ENCODE measurements around the gene SWAP70.

SWAP70 gene

GRCh38 chr11:9760193-9760575, 96.3 kb downstream of the SWAP70 start:
- WGBS, 2 experiments (ENCODE audit: insufficient coverage in 2 of 2): 89 to 93% methylated on average over 3 of the region's 3 CpGs
- Histone ChIP-seq H3K4me3 (ENCODE audit: extremely low read depth, insufficient read depth, low read length, poor library complexity, severe bottlenecking) (no peak overlapping the region), H3K27ac (ENCODE audit: low read depth, low read length, severe bottlenecking) (no peak overlapping the region), H3K4me1 (ENCODE audit: control insufficient read depth, insufficient read depth, low read length, poor library complexity, severe bottlenecking) (peaks cover 38% of the 10 kb centered on the region), H3K36me3 (ENCODE audit: control insufficient read depth, insufficient read depth, low read length) (no peaks in the 10 kb centered on the region), H3K9me3 (ENCODE audit: control insufficient read depth, low read length) (no peaks in the 10 kb centered on the region)

- no peak overlapping the region for H3K27ac ChIP-seq (ENCODE audit: low read depth, low read length, severe bottlenecking)
- no peak overlapping the region for H3K4me3 ChIP-seq (ENCODE audit: extremely low read depth, insufficient read depth, low read length, poor library complexity, severe bottlenecking)
- H3K9me3 ChIP-seq (ENCODE audit: control insufficient read depth, low read length): no peaks in the 10 kb centered on the region
- peaks cover 43% of the 10 kb centered on the region for H3K4me1 ChIP-seq (ENCODE audit: control insufficient read depth, insufficient read depth, low read length, poor library complexity, severe bottlenecking)
- no peaks in the 10 kb centered on the region for H3K36me3 ChIP-seq (ENCODE audit: control insufficient read depth, insufficient read depth, low read length)
- WGBS, 2 experiments (ENCODE audit: insufficient coverage in 2 of 2): 81 to 87% methylated on average over 5 to 6 of the region's 6 CpGs
Observed at GRCh38 chr11:9761441-9761945, 97.6 kb downstream of the SWAP70 start.

- Histone ChIP-seq H3K9me3 (ENCODE audit: control insufficient read depth, low read length) (no peaks in the 10 kb centered on the region), H3K4me3 (ENCODE audit: extremely low read depth, insufficient read depth, low read length, poor library complexity, severe bottlenecking) (no peak overlapping the region), H3K36me3 (ENCODE audit: control insufficient read depth, insufficient read depth, low read length) (no peaks in the 10 kb centered on the region), H3K27ac (ENCODE audit: low read depth, low read length, severe bottlenecking) (no peak overlapping the region), H3K4me1 (ENCODE audit: control insufficient read depth, insufficient read depth, low read length, poor library complexity, severe bottlenecking) (peaks cover 44% of the 10 kb centered on the region)
- WGBS, 2 experiments (ENCODE audit: insufficient coverage in 2 of 2): 97 to 100% methylated on average over 2 to 3 of the region's 4 CpGs
Observed at GRCh38 chr11:9762531-9762930, 98.7 kb downstream of the SWAP70 start.

GRCh38 chr11:9763301-9763700, 99.4 kb downstream of the SWAP70 start:
- WGBS, 2 experiments (ENCODE audit: insufficient coverage in 2 of 2): 100% methylated on average over 1 of the region's 1 CpG

GRCh38 chr11:9765320-9766101, 101.6 kb downstream of the SWAP70 start:
- H3K4me1 ChIP-seq (ENCODE audit: control insufficient read depth, insufficient read depth, low read length, poor library complexity, severe bottlenecking): peaks cover 26% of the 10 kb centered on the region
- H3K27ac ChIP-seq (ENCODE audit: low read depth, low read length, severe bottlenecking): peak overlapping the region; percentile 77
- H3K9me3 ChIP-seq (ENCODE audit: control insufficient read depth, low read length): no peaks in the 10 kb centered on the region
- no peaks in the 10 kb centered on the region for H3K36me3 ChIP-seq (ENCODE audit: control insufficient read depth, insufficient read depth, low read length)
- H3K4me3 ChIP-seq (ENCODE audit: extremely low read depth, insufficient read depth, low read length, poor library complexity, severe bottlenecking): no peak overlapping the region
- WGBS, 2 experiments (ENCODE audit: insufficient coverage in 2 of 2): 43 to 52% methylated on average over 3 of the region's 5 CpGs

More at GRCh38 chr11:9763301-9763700, 99.4 kb downstream of the SWAP70 start:
- Histone ChIP-seq H3K4me1 (ENCODE audit: control insufficient read depth, insufficient read depth, low read length, poor library complexity, severe bottlenecking) (peaks cover 41% of the 10 kb centered on the region), H3K9me3 (ENCODE audit: control insufficient read depth, low read length) (no peaks in the 10 kb centered on the region), H3K4me3 (ENCODE audit: extremely low read depth, insufficient read depth, low read length, poor library complexity, severe bottlenecking) (no peak overlapping the region), H3K36me3 (ENCODE audit: control insufficient read depth, insufficient read depth, low read length) (no peaks in the 10 kb centered on the region), H3K27ac (ENCODE audit: low read depth, low read length, severe bottlenecking) (no peak overlapping the region)

- 93 to 100% methylated on average over 4 of the region's 4 CpGs for WGBS, 2 experiments (ENCODE audit: insufficient coverage in 2 of 2)
- Histone ChIP-seq H3K4me1 (ENCODE audit: control insufficient read depth, insufficient read depth, low read length, poor library complexity, severe bottlenecking) (peaks cover 25% of the 10 kb centered on the region), H3K27ac (ENCODE audit: low read depth, low read length, severe bottlenecking) (no peak overlapping the region), H3K9me3 (ENCODE audit: control insufficient read depth, low read length) (no peaks in the 10 kb centered on the region), H3K36me3 (ENCODE audit: control insufficient read depth, insufficient read depth, low read length) (no peaks in the 10 kb centered on the region), H3K4me3 (ENCODE audit: extremely low read depth, insufficient read depth, low read length, poor library complexity, severe bottlenecking) (no peak overlapping the region)
Observed at GRCh38 chr11:9769621-9770020, 105.7 kb downstream of the SWAP70 start.

GRCh38 chr11:9771071-9771511, 107.2 kb downstream of the SWAP70 start:
- no peaks in the 10 kb centered on the region for H3K9me3 ChIP-seq (ENCODE audit: control insufficient read depth, low read length)
- no peaks in the 10 kb centered on the region for H3K36me3 ChIP-seq (ENCODE audit: control insufficient read depth, insufficient read depth, low read length)
- H3K27ac ChIP-seq (ENCODE audit: low read depth, low read length, severe bottlenecking): no peak overlapping the region
- H3K4me3 ChIP-seq (ENCODE audit: extremely low read depth, insufficient read depth, low read length, poor library complexity, severe bottlenecking): no peak overlapping the region
- peaks cover 23% of the 10 kb centered on the region for H3K4me1 ChIP-seq (ENCODE audit: control insufficient read depth, insufficient read depth, low read length, poor library complexity, severe bottlenecking)
- no CpG with 5 or more reads among the region's 1 CpG for WGBS, 2 experiments (ENCODE audit: insufficient coverage in 2 of 2)

GRCh38 chr11:9772218-9772617, 108.3 kb downstream of the SWAP70 start:
- no peak overlapping the region for H3K27ac ChIP-seq (ENCODE audit: low read depth, low read length, severe bottlenecking)
- 91 to 92% methylated on average over 3 to 4 of the region's 4 CpGs for WGBS, 2 experiments (ENCODE audit: insufficient coverage in 2 of 2)
- no peak overlapping the region for H3K4me3 ChIP-seq (ENCODE audit: extremely low read depth, insufficient read depth, low read length, poor library complexity, severe bottlenecking)
- peaks cover 24% of the 10 kb centered on the region for H3K4me1 ChIP-seq (ENCODE audit: control insufficient read depth, insufficient read depth, low read length, poor library complexity, severe bottlenecking)
- no peaks in the 10 kb centered on the region for H3K9me3 ChIP-seq (ENCODE audit: control insufficient read depth, low read length)
- H3K36me3 ChIP-seq (ENCODE audit: control insufficient read depth, insufficient read depth, low read length): peaks cover 3% of the 10 kb centered on the region

GRCh38 chr11:9773524-9773923, 109.6 kb downstream of the SWAP70 start:
- Histone ChIP-seq H3K4me1 (ENCODE audit: control insufficient read depth, insufficient read depth, low read length, poor library complexity, severe bottlenecking) (peaks cover 25% of the 10 kb centered on the region), H3K4me3 (ENCODE audit: extremely low read depth, insufficient read depth, low read length, poor library complexity, severe bottlenecking) (no peak overlapping the region), H3K36me3 (ENCODE audit: control insufficient read depth, insufficient read depth, low read length) (peaks cover 12% of the 10 kb centered on the region), H3K9me3 (ENCODE audit: control insufficient read depth, low read length) (no peaks in the 10 kb centered on the region), H3K27ac (ENCODE audit: low read depth, low read length, severe bottlenecking) (no peak overlapping the region)
- WGBS, 2 experiments (ENCODE audit: insufficient coverage in 2 of 2): 100% methylated on average over 1 of the region's 2 CpGs; no CpG with 5 or more reads in 1 of the 2 experiments

- Histone ChIP-seq H3K27ac (ENCODE audit: low read depth, low read length, severe bottlenecking) (no peak overlapping the region), H3K4me1 (ENCODE audit: control insufficient read depth, insufficient read depth, low read length, poor library complexity, severe bottlenecking) (peaks cover 25% of the 10 kb centered on the region), H3K9me3 (ENCODE audit: control insufficient read depth, low read length) (no peaks in the 10 kb centered on the region), H3K36me3 (ENCODE audit: control insufficient read depth, insufficient read depth, low read length) (peaks cover 14% of the 10 kb centered on the region), H3K4me3 (ENCODE audit: extremely low read depth, insufficient read depth, low read length, poor library complexity, severe bottlenecking) (no peak overlapping the region)
Observed at GRCh38 chr11:9774109-9774508, 110.2 kb downstream of the SWAP70 start.
